LNCAP (cell line): ENCODE data around the gene TRIP6.

Experiments used
- TF ChIP-seq, protein P1 (sequence below): fragments of 450-650 bp; IDR thresholded peaks from 2 replicates; pipeline ENCODE4 v1.5.1; 2017; ENCODE audit warnings: mild to moderate bottlenecking

Gene TRIP6

DNA sequence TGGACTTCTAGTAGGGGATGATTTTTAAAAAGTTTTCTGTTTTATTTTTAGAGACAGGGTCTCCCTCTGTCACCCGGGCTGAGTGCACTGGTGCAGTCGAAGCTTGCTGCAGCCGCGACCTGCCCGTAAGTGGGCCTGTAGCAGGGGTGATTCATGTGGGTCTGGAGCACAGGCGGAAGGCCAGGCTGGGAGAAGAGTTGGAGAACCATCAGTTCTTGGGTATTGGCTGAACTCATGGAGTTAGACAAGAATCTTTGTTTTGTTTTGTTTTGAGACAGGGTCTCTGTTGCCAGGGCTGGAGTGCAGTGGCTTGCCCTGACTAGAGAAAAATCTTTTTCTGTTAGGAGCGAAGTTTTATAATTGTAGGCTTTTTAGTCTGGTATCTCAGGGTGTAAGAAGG, 13.5 kb downstream of the TRIP6 start:
- TF ChIP-seq, protein P1, sequence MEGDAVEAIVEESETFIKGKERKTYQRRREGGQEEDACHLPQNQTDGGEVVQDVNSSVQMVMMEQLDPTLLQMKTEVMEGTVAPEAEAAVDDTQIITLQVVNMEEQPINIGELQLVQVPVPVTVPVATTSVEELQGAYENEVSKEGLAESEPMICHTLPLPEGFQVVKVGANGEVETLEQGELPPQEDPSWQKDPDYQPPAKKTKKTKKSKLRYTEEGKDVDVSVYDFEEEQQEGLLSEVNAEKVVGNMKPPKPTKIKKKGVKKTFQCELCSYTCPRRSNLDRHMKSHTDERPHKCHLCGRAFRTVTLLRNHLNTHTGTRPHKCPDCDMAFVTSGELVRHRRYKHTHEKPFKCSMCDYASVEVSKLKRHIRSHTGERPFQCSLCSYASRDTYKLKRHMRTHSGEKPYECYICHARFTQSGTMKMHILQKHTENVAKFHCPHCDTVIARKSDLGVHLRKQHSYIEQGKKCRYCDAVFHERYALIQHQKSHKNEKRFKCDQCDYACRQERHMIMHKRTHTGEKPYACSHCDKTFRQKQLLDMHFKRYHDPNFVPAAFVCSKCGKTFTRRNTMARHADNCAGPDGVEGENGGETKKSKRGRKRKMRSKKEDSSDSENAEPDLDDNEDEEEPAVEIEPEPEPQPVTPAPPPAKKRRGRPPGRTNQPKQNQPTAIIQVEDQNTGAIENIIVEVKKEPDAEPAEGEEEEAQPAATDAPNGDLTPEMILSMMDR: no peak

DNA sequence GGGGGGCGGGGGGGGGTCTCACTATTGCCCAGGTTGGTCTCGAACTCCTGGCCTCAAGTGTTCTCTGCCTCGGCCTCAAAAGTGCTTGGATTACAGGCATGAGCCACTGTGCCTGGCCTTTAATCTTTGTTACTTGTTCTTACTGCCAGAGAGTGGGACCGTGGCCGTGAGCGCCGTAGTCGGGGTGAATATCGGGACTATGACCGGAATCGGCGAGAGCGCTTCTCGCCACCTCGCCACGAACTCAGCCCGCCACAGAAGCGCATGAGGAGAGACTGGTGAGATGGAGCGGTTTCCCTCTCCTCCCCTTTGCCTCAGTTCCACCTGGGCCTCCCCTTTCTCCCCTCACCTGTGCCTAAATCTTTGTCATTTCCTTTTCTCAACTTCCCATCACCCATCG, 13.9 kb downstream of the TRIP6 start:
- TF ChIP-seq, protein P1: no peak

DNA sequence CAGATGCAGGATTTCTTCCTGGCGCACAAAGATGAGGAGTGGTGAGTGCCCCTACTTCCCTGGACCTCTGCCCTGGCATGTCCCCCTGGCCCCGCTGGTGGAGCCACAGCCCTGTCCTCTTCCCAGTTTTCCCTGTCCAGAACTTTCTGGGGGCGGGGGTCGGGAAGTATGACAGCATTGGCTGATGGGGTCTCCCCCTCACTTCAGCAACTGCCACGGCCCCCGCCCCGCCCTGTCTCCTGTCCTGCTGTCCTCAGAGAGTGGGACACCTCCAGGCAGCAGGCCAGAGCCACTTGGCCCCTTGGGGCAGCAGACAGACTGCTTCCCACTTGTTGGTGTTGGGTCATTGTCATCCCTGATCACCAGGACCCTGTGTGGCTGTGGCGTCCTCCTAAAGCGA, 15.0 kb downstream of the TRIP6 start:
- TF ChIP-seq, protein P1: no peak

DNA sequence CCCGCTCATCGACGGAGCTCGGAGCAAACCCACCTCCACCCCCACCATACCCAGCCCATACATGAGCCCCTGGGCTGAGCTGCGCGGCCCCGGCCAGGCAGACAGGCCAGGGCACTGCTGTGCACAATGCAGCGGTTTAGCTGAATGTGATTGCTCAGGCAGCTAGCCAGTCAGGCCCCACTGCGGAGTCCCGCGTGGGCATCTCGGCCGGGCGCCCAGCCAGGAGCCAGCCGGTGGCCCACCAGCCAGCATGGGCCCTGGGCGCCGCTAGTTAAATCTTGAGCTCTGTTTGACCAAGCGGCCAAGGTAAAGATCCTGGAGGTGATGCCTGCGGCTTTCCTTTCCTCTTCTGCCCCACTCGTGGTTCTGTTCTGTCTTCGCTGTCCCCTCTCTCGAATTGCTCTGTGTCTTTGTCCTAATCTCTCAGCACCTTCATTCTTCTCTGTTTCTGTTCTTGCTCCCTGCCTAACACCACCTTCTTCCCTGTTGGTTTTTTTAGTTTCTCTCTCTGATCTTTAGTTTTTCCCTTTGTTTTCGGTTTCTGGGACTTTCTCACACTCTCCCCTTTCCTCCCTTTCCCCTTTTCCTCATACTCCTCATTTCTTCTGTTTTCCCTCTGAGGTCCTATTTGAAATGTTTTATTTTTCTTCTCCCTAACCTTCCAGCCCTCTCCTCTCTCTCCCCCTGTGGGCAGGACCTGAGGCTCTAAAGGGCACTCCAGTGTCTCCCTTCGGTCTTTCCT, 15.8 kb downstream of the TRIP6 start:
- TF ChIP-seq, protein P1: no peak

DNA sequence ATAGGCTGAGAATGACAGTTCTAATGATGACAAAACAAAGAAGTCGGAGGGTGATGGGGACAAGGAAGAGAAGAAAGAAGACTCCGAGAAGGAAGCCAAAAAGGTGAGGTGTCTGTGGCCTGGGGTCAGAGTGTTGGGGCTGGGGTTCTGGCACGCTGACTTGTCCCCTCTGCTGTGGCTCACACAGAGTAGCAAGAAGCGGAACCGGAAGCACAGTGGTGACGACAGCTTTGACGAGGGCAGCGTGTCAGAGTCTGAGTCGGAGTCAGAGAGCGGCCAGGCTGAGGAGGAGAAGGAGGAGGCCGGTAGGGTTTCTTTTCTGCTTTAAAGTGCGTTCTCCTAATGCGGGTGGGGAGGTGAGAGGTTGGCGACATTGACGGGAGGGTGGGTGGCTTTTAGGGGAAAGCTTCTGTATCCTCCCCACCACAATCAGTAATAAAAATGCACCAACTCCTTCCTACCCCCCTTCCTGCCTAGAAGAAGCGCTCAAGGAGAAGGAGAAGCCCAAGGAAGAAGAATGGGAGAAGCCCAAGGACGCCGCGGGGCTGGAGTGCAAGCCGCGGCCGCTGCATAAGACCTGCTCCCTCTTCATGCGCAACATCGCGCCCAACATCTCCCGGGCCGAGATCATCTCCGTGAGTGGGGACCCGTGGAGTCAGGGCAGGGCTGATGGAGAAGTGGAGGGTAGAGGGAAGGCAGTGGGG, 17.7 kb downstream of the TRIP6 start:
- TF ChIP-seq, protein P1: no peak

DNA sequence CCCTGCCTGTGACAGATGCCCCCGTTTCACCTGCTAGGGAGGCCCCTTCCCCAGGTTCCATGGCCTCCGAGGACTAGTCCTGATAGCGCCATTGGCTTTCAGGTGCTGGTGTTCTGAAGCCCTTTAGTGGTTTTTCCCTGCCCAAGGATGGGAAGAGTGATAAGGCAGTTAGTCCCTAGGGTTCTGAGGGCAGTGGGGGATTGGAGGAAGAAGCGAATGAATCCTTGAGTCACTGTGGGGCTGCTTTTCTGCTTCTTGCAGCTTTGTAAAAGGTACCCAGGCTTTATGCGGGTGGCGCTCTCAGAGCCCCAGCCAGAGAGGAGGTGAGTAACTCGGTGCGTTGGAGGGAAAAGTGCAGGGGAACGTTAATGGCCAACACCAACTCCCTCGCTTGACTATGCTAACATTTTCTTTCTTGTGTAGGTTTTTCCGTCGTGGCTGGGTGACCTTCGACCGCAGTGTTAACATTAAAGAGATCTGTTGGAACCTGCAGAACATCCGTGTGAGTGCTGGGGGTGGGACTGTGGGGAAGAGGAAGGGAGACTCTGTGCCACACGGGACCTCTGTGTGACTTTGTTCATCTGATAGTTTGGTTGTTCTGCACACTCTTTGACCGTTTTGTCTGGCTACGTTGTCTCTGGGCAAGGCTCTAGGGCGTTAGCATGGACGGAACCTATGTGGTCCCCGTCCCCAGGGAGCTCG, 18.4 kb downstream of the TRIP6 start:
- TF ChIP-seq, protein P1: no peak

DNA sequence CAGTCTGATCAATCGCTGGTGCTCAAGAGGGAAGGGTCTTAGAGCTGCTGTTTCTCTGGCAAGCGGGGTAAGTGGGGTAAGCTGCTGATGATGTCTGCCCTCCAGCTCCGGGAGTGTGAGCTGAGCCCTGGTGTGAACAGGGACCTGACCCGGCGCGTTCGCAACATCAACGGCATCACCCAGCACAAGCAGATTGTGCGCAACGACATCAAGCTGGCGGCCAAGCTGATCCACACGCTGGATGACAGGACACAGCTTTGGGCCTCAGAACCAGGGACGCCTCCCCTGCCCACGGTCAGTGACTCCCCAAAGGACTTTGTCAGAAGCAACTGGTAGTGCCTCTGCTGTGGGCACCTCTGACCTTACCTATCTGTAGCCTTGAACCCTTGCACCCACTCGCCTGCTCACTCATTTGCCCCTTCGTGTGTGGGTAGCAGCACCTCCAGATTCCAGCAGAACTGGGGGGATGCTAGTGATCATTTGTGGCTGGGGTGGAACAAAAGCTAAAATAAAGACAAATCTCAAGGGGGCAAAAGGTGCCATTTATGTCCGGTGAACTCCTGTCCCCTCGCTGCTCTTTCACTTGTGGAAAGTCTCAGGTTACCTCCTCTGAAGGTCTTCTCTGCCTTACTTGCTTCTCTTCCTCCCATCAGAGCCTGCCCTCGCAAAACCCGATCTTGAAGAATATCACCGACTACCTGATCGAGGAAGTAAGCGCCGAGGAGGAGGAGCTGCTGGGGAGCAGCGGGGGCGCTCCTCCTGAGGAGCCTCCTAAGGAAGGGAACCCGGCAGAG, 19.2 kb downstream of the TRIP6 start:
- TF ChIP-seq, protein P1: no peak
